ENCODE data around the gene WASL.

The WASL gene

GRCh38 chr7:123710683-123711082 is 38.1 kb downstream of the WASL start:
- Histone ChIP-seq H3K4me3 (ENCODE audit: insufficient read depth, low read depth, low read length, poor library complexity, severe bottlenecking) (no peak overlapping the region), H3K27me3 (replicated peaks; ENCODE audit: control insufficient read depth, insufficient read depth, low read length, poor library complexity, severe bottlenecking) (no peaks in the 10 kb centered on the region), H3K4me1 (ENCODE audit: control insufficient read depth, insufficient read depth, low read length, poor library complexity, severe bottlenecking) (peaks cover 8% of the 10 kb centered on the region), H3K9me3 (ENCODE audit: control insufficient read depth, low read length) (no peaks in the 10 kb centered on the region), H3K36me3 (ENCODE audit: control insufficient read depth, insufficient read depth, low read length) (peaks cover 12% of the 10 kb centered on the region), H3K27ac (ENCODE audit: insufficient read depth, low read length, poor library complexity, severe bottlenecking) (no peak overlapping the region)
- DNase-seq: no peak

- Histone ChIP-seq H3K27me3 (replicated peaks; ENCODE audit: control insufficient read depth, insufficient read depth, low read length, poor library complexity, severe bottlenecking) (no peaks in the 10 kb centered on the region), H3K36me3 (ENCODE audit: control insufficient read depth, insufficient read depth, low read length) (peaks cover 22% of the 10 kb centered on the region), H3K4me1 (ENCODE audit: control insufficient read depth, insufficient read depth, low read length, poor library complexity, severe bottlenecking) (peaks cover 8% of the 10 kb centered on the region), H3K4me3 (ENCODE audit: insufficient read depth, low read depth, low read length, poor library complexity, severe bottlenecking) (no peak overlapping the region), H3K27ac (ENCODE audit: insufficient read depth, low read length, poor library complexity, severe bottlenecking) (no peak overlapping the region), H3K9me3 (ENCODE audit: control insufficient read depth, low read length) (no peaks in the 10 kb centered on the region)
- DNase-seq: no peak
Observed at GRCh38 chr7:123709525-123709924, 39.3 kb downstream of the WASL start.

- no peak overlapping the region for H3K4me3 ChIP-seq (ENCODE audit: insufficient read depth, low read depth, low read length, poor library complexity, severe bottlenecking)
- H3K27me3 ChIP-seq (replicated peaks; ENCODE audit: control insufficient read depth, insufficient read depth, low read length, poor library complexity, severe bottlenecking): no peaks in the 10 kb centered on the region
- DNase-seq: no peak
Observed at GRCh38 chr7:123705211-123705901, 43.4 kb downstream of the WASL start.

GRCh38 chr7:123695944-123696677 is 52.7 kb downstream of the WASL start:
- Histone ChIP-seq H3K4me3 (ENCODE audit: insufficient read depth, low read depth, low read length, poor library complexity, severe bottlenecking) (no peak overlapping the region), H3K36me3 (ENCODE audit: control insufficient read depth, insufficient read depth, low read length) (peaks cover 31% of the 10 kb centered on the region), H3K4me1 (ENCODE audit: control insufficient read depth, insufficient read depth, low read length, poor library complexity, severe bottlenecking) (no peaks in the 10 kb centered on the region), H3K27me3 (replicated peaks; ENCODE audit: control insufficient read depth, insufficient read depth, low read length, poor library complexity, severe bottlenecking) (no peaks in the 10 kb centered on the region), H3K9me3 (ENCODE audit: control insufficient read depth, low read length) (no peaks in the 10 kb centered on the region), H3K27ac (ENCODE audit: insufficient read depth, low read length, poor library complexity, severe bottlenecking) (no peak overlapping the region)
- DNase-seq: no peak

More at GRCh38 chr7:123705211-123705901, 43.4 kb downstream of the WASL start:
- no peaks in the 10 kb centered on the region for H3K4me1 ChIP-seq (ENCODE audit: control insufficient read depth, insufficient read depth, low read length, poor library complexity, severe bottlenecking)
- H3K9me3 ChIP-seq (ENCODE audit: control insufficient read depth, low read length): no peaks in the 10 kb centered on the region
- no peak overlapping the region for H3K27ac ChIP-seq (ENCODE audit: insufficient read depth, low read length, poor library complexity, severe bottlenecking)
- peaks cover 22% of the 10 kb centered on the region for H3K36me3 ChIP-seq (ENCODE audit: control insufficient read depth, insufficient read depth, low read length)

- no peaks in the 10 kb centered on the region for H3K27me3 ChIP-seq (replicated peaks; ENCODE audit: control insufficient read depth, insufficient read depth, low read length, poor library complexity, severe bottlenecking)
- no peaks in the 10 kb centered on the region for H3K9me3 ChIP-seq (ENCODE audit: control insufficient read depth, low read length)
- H3K36me3 ChIP-seq (ENCODE audit: control insufficient read depth, insufficient read depth, low read length): peaks cover 34% of the 10 kb centered on the region
Observed at GRCh38 chr7:123692471-123692877, 56.3 kb downstream of the WASL start.

GRCh38 chr7:123690550-123690949 is 58.3 kb downstream of the WASL start:
- H3K4me3 ChIP-seq (ENCODE audit: insufficient read depth, low read depth, low read length, poor library complexity, severe bottlenecking): no peak overlapping the region
- peaks cover 29% of the 10 kb centered on the region for H3K36me3 ChIP-seq (ENCODE audit: control insufficient read depth, insufficient read depth, low read length)
- DNase-seq: no peak
- H3K27me3 ChIP-seq (replicated peaks; ENCODE audit: control insufficient read depth, insufficient read depth, low read length, poor library complexity, severe bottlenecking): no peaks in the 10 kb centered on the region
- no peak overlapping the region for H3K27ac ChIP-seq (ENCODE audit: insufficient read depth, low read length, poor library complexity, severe bottlenecking)
- H3K4me1 ChIP-seq (ENCODE audit: control insufficient read depth, insufficient read depth, low read length, poor library complexity, severe bottlenecking): no peaks in the 10 kb centered on the region
- H3K9me3 ChIP-seq (ENCODE audit: control insufficient read depth, low read length): no peaks in the 10 kb centered on the region

More at GRCh38 chr7:123692471-123692877, 56.3 kb downstream of the WASL start:
- Histone ChIP-seq H3K4me1 (ENCODE audit: control insufficient read depth, insufficient read depth, low read length, poor library complexity, severe bottlenecking) (no peaks in the 10 kb centered on the region), H3K27ac (ENCODE audit: insufficient read depth, low read length, poor library complexity, severe bottlenecking) (no peak overlapping the region), H3K4me3 (ENCODE audit: insufficient read depth, low read depth, low read length, poor library complexity, severe bottlenecking) (no peak overlapping the region)
- no peak for DNase-seq

GRCh38 chr7:123689250-123689649 is 59.6 kb downstream of the WASL start:
- no peaks in the 10 kb centered on the region for H3K4me1 ChIP-seq (ENCODE audit: control insufficient read depth, insufficient read depth, low read length, poor library complexity, severe bottlenecking)

GRCh38 chr7:123687727-123688126 is 61.1 kb downstream of the WASL start:
- no peaks in the 10 kb centered on the region for H3K27me3 ChIP-seq (replicated peaks; ENCODE audit: control insufficient read depth, insufficient read depth, low read length, poor library complexity, severe bottlenecking)
- no peaks in the 10 kb centered on the region for H3K4me1 ChIP-seq (ENCODE audit: control insufficient read depth, insufficient read depth, low read length, poor library complexity, severe bottlenecking)
- H3K9me3 ChIP-seq (ENCODE audit: control insufficient read depth, low read length): no peaks in the 10 kb centered on the region
- no peak overlapping the region for H3K27ac ChIP-seq (ENCODE audit: insufficient read depth, low read length, poor library complexity, severe bottlenecking)
- H3K4me3 ChIP-seq (ENCODE audit: insufficient read depth, low read depth, low read length, poor library complexity, severe bottlenecking): no peak overlapping the region
- no peak for DNase-seq
- H3K36me3 ChIP-seq (ENCODE audit: control insufficient read depth, insufficient read depth, low read length): peaks cover 17% of the 10 kb centered on the region

More at GRCh38 chr7:123689250-123689649, 59.6 kb downstream of the WASL start:
- DNase-seq: no peak
- H3K9me3 ChIP-seq (ENCODE audit: control insufficient read depth, low read length): no peaks in the 10 kb centered on the region
- H3K4me3 ChIP-seq (ENCODE audit: insufficient read depth, low read depth, low read length, poor library complexity, severe bottlenecking): no peak overlapping the region
- no peaks in the 10 kb centered on the region for H3K27me3 ChIP-seq (replicated peaks; ENCODE audit: control insufficient read depth, insufficient read depth, low read length, poor library complexity, severe bottlenecking)
- no peak overlapping the region for H3K27ac ChIP-seq (ENCODE audit: insufficient read depth, low read length, poor library complexity, severe bottlenecking)
- peaks cover 27% of the 10 kb centered on the region for H3K36me3 ChIP-seq (ENCODE audit: control insufficient read depth, insufficient read depth, low read length)

GRCh38 chr7:123687161-123687560 is 61.6 kb downstream of the WASL start:
- H3K27ac ChIP-seq (ENCODE audit: insufficient read depth, low read length, poor library complexity, severe bottlenecking): no peak overlapping the region
- DNase-seq: no peak
- H3K4me3 ChIP-seq (ENCODE audit: insufficient read depth, low read depth, low read length, poor library complexity, severe bottlenecking): no peak overlapping the region
- no peaks in the 10 kb centered on the region for H3K9me3 ChIP-seq (ENCODE audit: control insufficient read depth, low read length)
- no peaks in the 10 kb centered on the region for H3K4me1 ChIP-seq (ENCODE audit: control insufficient read depth, insufficient read depth, low read length, poor library complexity, severe bottlenecking)
- H3K27me3 ChIP-seq (replicated peaks; ENCODE audit: control insufficient read depth, insufficient read depth, low read length, poor library complexity, severe bottlenecking): no peaks in the 10 kb centered on the region
- peaks cover 11% of the 10 kb centered on the region for H3K36me3 ChIP-seq (ENCODE audit: control insufficient read depth, insufficient read depth, low read length)

GRCh38 chr7:123682690-123683089 is 66.1 kb downstream of the WASL start:
- peaks cover 5% of the 10 kb centered on the region for H3K36me3 ChIP-seq (ENCODE audit: control insufficient read depth, insufficient read depth, low read length)
- no peak for DNase-seq
- no peak overlapping the region for H3K27ac ChIP-seq (ENCODE audit: insufficient read depth, low read length, poor library complexity, severe bottlenecking)
- H3K4me3 ChIP-seq (ENCODE audit: insufficient read depth, low read depth, low read length, poor library complexity, severe bottlenecking): no peak overlapping the region
- no peaks in the 10 kb centered on the region for H3K9me3 ChIP-seq (ENCODE audit: control insufficient read depth, low read length)
- no peaks in the 10 kb centered on the region for H3K27me3 ChIP-seq (replicated peaks; ENCODE audit: control insufficient read depth, insufficient read depth, low read length, poor library complexity, severe bottlenecking)
- H3K4me1 ChIP-seq (ENCODE audit: control insufficient read depth, insufficient read depth, low read length, poor library complexity, severe bottlenecking): no peaks in the 10 kb centered on the region
